Bone marrow (tissue), 2 donors: ENCODE data around the gene BMPR1A.
"Not testable (repeated sequence)": the region's sequence is repeated elsewhere in the genome, so short reads cannot be mapped to it uniquely, and the experiment has no call there.

ENCODE experiments used
- DNase-seq, 2 donors: peaks; one replicate each; lab custom pipeline; 2025; lab: John Stamatoyannopoulos, UW

The BMPR1A gene

DNA sequence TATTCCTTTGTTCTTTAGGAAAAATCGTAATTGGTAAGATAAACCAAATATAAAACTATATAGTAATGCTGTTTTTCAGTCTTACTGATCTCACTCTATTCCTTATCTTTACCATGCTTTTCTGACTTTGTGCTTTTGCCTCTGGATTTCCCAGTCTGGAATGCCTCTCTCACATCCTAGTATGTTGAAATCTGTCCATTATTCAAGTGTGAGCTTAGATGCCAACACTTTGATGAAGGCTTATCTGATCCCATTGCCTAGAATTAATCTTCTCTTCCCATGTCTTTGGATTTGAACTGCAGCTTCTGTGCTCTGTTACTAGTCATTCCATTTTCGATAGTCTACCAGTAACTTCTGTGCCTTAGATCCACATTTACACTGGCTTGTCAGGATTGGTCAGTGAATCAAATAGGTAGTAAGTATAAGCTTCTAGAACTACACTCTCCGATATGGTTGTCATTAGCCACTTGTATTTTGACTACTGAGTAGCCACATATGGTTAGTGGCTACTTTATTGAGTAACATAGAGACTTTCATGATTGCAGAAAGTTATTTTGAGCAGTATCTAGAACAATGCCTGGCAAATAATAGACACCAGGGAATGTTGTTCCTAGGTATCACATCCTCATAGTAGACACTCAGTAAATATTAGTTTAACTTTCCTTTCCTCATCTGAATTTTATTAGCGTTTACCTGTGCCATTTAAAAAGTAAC lies 92.9 kb downstream of the BMPR1A start:
- no peak for DNase-seq

DNA sequence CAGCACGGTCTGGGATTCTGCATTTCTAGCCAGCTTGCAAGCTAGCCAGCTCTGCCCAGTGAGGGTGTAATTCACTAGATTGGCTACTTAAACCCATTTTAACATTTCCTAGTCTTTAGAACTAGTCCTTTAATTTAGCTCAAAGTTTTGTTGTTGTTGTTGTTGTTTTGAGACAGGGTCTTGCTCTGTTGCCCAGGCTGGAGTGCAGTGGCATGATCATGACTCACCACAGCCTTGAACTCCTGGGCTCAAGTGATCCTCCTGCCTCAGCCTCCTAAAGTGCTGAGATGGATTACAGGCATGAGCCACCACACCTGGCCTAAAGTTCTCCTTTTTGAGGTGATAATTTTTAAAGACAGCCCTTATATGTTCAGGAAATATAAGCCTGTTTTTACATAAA lies 94.1 kb downstream of the BMPR1A start:
- DNase-seq = no peak

DNA sequence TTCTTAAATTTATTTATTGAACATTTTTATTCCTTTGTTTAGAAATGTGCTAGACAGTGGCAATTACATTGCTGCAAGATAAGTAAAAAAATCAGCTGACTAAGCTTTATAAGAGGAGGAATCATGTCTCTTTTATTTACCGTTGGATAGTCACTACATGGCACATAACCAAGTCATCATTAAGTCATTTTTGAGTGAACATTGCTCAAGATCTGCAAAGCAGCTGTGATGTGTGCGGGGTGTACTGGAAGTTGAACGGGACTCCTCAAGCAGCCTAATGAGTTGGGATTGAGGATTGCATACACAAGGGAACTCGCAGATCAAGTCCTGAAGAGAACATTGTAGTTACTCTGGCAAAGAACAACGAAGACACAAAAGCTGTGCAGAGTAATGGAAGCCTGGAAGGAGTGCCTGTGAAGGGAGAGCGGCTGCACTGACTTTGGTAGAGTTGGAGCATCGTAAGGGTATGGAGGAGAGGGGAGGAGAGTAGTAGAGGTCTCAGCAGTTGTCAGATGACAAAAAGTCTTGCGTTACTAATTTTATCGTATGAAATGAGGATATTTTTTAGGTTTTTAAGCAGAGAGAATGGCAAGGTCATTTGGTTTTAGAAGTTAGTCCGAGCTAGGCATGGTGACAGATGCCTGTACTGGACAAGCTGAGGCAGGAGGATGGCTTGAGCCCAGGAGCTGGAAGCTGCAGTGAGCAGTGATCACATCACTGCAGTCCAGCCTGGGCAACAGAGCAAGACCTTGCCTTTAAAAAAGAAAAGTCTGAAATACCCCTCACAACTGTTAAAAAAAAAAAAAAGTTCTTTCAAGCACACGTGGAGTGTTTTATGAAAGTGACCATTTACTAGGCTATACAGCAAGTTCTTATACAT lies 95.1 kb downstream of the BMPR1A start:
- DNase-seq = no peak

DNA sequence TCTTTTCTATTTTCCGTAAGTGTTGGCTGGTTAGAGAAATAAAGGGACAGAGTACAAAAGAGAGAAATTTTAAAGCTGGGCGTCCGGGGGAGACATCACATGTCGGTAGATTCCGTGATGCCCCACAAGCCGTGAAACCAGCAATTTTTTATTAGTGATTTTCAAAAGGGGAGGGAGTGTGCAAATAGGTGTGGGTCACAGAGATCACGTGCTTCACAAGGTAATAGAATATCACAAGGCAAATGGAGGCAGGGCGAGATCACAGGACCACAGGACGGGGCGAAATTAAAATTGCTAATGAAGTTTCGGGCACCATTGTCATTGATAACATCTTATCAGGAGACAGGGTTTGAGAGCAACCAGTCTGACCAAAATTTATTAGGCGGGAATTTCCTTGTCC lies 97.2 kb downstream of the BMPR1A start:
- not testable (repeated sequence) for DNase-seq

DNA sequence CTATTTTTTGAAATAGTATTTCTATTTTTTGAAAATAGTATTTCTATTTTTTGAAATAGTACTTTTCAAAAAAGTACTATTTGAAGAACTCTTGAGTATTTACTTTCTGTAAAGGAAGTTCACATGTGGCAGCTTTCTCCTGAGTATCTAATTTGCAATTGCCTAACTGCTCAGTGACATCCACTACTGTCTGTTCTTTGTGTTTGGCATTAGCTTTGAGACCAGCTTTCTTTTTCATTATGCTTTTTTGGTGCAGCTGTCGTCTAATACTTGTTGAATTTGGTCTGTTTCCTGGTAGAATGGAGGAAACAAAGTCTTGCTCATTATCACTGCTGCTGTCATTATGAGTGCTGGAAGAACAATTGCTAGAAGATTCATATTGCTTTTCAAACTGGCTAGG lies 99.1 kb downstream of the BMPR1A start:
- DNase-seq = no peak

DNA sequence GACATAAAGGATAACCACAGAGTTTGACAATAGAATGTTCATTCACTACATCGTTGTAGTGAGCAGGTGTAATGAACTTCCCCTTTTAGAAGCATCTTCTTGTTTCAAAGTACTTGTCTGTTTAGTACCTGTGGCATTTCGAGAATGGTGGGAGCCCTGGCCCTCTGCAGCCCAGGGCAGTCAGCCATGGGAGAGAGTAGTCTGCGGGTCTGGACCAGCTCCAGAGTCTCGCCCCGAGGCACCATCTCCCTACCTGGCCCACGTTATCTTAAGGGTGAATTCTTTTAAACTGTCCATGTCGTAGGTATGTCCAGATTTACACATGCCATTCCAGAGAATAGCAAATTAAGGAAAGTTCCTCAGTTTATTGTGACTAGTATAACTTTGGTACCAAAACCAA lies 99.7 kb downstream of the BMPR1A start:
- DNase-seq = no peak

- no peak for DNase-seq
Measured at GRCh38 chr10:86857128-86857721, 100.8 kb downstream of the BMPR1A start.

GRCh38 chr10:86858011-86858410 lies 101.6 kb downstream of the BMPR1A start:
- DNase-seq = no peak

DNA sequence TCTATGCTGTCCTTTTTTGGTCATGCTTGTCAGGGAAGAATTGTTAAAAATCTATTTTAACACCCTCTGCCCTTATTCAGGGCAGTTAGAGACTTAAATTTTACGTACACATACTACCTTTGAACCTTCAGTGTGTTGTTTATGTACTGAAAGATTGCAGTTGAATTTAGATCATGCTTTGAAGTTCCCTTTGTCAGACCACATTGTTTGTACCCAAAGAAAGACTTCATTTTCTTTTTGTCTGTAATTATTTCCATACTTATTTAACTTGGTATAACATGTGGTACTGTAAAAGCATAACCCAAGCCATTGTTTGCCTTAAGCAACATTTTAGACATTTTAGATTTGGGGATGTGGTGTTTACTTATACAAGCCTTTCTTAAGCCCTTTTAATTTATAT lies 104.9 kb downstream of the BMPR1A start:
- no peak for DNase-seq

DNA sequence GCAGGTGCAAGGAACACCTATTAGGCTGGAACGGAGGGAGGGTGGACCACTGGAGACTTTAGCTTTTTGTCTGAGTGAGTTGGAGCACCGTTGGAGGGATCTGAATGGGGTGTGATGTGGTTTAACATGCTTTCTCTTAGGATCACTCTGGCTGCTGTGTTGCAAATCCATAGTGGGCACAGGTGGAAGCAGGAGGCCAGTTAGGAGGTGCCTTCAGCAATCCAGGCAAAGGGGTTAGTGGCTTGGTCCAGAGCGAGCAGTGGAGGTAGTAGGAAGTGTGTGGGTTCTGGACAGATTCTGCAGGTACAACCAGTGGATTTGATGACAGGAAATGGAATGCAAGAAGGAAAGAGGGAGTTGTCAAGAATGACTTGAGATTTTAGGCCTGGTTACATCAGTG lies 106.0 kb downstream of the BMPR1A start:
- DNase-seq = no peak

DNA sequence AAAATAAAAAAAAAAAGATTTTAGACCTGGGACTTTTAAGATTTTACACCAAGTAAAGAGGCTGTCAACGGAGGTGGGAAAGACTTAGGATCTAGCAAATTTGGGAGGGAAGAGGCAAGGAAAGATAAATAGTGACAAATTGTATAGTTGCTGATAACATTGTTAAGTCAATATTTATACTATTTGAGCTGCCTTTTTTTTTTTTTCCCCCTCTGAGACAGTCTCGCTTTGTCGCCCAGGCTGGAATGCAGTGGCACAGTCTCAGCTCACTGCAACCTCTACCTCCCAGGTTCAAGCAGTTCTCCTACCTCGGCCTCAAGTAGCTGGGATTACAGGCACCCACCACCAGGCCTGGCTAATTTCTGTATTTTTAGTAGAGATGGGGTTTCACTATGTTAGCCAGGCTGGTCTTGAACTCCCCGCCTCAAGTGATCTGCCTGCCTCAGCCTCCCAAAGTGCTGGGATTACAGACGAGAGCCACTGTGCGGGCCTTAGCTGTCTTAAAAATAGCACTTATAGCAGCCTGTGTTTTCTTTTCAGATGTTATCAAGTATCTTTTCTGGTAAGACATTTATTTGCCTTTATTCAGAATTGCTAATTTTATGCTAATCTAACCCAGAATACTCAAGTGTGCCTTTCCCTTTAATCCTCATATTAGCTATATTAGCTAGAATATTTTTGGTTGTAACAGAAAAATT lies 106.5 kb downstream of the BMPR1A start:
- DNase-seq = no peak

- DNase-seq = no peak
Measured at GRCh38 chr10:86863484-86863842, 107.0 kb downstream of the BMPR1A start.

DNA sequence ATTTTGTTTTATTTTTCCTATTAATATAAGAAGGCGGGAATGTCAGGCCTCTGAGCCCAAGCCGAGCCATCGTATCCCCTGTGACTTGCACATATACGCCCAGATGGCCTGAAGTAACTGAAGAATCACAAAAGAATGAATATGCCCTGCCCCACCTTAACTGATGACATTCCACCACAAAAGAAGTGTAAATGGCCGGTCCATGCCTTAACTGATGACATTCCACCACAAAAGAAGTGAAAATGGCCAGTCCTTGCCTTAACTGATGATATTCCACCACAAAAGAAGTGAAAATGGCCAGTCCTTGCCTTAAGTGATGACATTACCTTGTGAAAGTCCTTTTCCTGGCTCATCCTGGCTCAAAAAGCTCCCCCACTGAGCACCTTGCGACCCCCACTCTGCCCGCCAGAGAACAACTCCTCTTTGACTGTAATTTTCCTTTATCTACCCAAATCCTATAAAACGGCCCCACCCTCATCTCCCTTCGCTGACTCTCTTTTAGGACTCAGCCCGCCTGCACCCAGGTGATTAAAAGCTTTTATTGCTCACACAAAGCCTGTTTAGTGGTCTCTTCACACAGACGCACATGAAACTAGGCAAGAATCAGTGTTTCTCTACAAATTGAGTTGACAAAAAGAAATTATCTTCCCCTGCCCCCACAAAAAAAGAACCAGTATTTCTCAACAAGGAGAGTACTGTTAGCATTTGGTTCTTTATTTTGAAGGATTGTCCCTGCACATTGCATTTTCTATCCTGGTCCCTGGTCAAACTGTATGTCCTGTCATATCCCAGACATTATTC lies 108.8 kb downstream of the BMPR1A start:
- DNase-seq = not testable (repeated sequence)

DNA sequence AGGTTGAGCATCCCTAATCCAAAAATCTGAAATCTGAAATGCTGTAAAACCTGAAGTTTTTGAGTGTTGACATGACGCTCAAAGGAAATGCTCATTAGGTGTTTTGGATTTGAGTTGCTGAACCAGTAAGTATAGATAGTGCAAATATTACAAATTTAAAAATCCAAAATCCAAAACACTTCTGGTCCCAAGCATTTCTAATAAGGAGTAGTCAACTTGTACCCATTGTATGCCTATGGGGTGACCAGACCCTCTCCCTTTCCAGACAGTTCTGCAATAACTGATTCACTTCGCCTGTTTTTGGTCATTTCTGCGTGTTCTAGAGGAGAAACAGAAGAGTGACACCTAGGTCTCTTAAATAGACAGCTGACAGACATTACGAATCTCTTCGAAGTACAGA lies 110.7 kb downstream of the BMPR1A start:
- no peak for DNase-seq

DNA sequence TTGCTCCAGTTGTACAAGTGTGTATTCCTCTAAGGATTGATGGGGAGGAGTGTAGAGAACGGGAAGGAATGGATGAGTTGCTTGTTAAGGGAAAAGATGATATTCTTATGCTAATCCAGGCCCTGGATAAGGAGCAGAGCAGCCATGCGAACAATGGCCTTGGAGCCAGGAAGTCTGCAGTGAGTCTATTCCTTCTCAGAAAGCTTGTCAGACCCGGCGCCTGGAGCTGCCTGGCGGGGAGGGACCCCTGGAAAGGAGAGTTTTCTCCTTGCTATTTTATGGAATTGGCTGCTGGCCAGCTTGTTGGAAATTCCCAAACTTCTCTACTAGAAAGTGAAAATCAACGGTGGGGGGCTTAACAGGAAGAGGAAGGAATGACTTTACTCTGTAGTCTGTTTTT lies 111.9 kb downstream of the BMPR1A start:
- no peak for DNase-seq

DNA sequence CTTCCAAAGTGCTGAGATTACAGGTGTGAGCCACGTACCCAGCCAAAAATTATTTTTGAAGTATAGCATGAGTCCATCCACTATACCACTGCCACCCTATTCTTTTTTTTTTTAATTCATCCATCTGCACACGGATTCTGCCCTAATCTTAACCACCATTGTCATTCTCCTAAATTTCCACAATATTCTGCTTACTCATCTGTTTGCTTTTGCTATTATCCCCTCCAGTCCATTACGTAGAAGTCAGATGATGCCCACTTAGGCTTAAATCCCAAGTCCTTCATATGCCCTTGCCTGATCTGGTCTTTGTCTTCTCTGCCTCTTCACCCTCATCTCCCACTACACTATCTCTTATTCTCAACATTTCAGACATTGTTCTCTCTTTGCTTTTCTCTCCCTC lies 114.3 kb downstream of the BMPR1A start:
- no peak for DNase-seq

DNA sequence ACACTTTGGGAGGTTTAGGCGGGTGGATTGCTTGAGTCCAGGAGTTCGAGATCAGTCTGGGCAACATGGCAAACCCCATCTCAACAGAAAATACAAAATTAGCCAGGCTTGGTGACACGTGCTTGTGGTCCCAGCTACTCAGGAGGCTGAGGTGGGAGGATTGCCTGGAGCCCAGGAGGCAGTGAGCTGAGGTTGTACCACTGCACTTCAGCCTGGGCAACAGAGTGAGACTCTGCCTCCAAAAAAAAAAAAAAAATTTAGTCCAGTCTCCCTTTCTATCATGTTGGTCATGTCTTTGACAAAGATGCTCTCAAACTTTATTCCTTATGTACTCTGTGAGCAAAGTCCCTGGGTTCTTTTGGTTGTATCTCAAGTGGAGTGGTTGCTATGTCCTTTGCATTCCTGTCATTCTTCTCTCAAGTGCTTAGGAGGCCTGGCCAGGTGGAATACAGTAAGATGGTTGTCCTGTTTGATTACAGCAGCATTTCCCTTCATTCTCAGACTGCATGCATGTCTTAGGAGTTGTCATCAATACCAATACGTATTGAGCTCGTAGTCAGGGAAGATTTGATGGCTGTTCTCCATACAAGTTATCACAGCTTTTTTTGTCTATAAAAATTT lies 115.3 kb downstream of the BMPR1A start:
- no peak for DNase-seq

GRCh38 chr10:86872757-86873156 lies 116.3 kb downstream of the BMPR1A start:
- DNase-seq = peak in 1 of 2 donors; percentile 49

DNA sequence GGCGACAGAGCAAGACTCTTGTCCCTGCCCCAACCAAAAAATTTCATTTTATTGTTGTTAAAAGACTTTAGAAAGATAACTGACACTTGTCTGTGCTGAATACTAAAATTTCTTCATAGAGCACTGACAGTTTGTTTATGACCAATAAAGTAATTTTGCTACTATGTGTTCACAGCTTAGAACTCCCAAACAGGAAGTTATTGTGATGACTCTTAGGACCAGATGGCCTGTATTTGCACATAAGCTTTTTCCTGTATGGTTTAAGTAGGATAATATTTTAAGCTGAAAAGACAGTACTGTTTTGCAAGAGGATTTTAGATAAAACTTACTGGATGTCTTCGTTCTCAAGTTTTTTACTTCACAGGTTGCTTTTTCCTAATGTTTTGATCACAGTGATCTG lies 120.3 kb downstream of the BMPR1A start:
- peak in 1 of 2 donors; percentile 84 for DNase-seq

DNA sequence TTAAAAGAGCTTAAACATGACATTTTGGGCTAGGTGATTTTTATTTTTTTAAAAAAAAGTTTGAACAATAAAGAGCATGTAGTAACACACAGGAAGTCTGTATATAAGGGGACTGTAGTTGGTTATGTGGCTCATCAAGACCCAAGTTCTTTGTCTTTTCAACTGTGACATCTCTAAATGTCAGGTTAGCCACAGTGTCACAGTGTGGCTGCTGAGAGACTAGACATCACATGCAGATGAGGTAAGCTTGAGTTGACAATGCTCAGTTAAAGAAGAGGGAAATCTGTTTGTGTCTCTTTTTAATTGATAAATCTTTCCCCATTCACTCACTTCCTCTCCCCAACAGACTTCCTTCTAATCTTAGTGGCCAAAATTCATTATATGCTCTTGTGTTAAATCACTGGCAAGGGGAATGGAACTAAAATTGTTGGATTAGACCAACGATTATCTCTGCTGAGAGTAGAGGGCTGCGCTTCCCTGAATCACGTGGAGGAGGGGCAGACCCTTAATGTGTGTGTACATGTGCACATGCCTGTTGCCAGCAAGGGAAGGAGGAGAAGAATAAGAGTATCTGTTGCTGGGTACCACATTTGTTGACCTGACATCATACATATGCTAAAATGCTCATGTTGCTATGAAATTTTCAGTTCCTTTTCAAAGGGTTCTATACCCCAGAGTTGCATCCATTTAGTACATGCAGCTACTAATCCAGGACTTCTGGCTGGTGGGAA lies 122.7 kb downstream of the BMPR1A start:
- DNase-seq = no peak

DNA sequence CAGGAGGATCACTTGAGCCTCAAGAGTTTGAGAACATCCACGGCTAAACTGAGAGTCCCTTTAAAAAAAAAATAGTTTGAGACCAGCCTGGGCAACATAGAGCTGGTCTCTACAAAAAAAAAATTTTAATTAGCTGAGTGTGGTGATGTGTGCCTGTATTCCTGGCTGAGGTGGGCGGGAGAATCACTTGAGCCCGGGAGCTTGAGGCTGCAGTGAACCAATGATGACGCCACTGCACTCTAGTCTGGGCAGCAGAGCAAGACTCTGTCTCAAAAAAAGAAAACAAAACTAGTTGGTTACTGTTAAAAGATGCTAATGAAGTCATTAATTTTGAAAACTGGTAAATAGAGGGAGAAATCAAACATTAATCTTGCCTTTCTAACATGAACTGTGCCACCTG lies 124.6 kb downstream of the BMPR1A start:
- DNase-seq = no peak
